Naive thymus-derived CD4-positive, alpha-beta T cell (primary cell): ENCODE measurements around the gene TYW3. TPM values are rescaled to one million over a fixed set of nuclear protein-coding genes. Genes with fewer than 3 reads are reported as not detected.

ENCODE experiments used
- ATAC-seq: fragments of 150-1000 bp; cut with Tn5 transposase; 2 replicates; pipeline ENCODE4 v1.10.0; 2021; ENCODE audit warnings: mild to moderate bottlenecking, moderate library complexity
- CTCF ChIA-PET: fragments of 350-600 bp; sonication (Branson Sonifier 250); formaldehyde crosslinking; loops from one replicate; lab custom pipeline; 2021; ENCODE audit warnings: antibody characterized with exemption; lab: Charles Lee
- POLR2A ChIA-PET: fragments of 350-600 bp; sonication (Branson Sonifier 250); formaldehyde crosslinking; loops from one replicate; lab custom pipeline; 2021; ENCODE audit warnings: antibody characterized with exemption, inconsistent platforms; lab: Charles Lee
- DNase-seq, 9 donors: peaks; one replicate each; pipeline versions ENCODE4 v3.0.0 to v3.0.0-alpha.2; 2020 to 2022; ENCODE audit warnings: mixed read lengths in 1 of 9
- H3K27ac ChIP-seq: one replicate; pipeline ENCODE4 v1.7.0; 2013; ENCODE audit warnings: mild to moderate bottlenecking, low read depth, low read length, moderate library complexity
- H3K27me3 ChIP-seq, 2 donors: one replicate each; pipeline ENCODE4 v1.7.0; 2013; ENCODE audit warnings: low read length in 2 of 2, mild to moderate bottlenecking in 2 of 2, moderate library complexity in 2 of 2; ENCODE audit not compliant: control insufficient read depth in 2 of 2, insufficient read depth in 2 of 2
- H3K36me3 ChIP-seq, 3 experiments: 1 replicate in 2 of 3; 2 replicates in 1 of 3; pipeline ENCODE4 v1.7.0; 2013; ENCODE audit warnings: low read length in 3 of 3, mild to moderate bottlenecking in 3 of 3, moderate library complexity in 1 of 3; ENCODE audit not compliant: insufficient read depth in 3 of 3, control insufficient read depth in 2 of 3
- H3K4me1 ChIP-seq, 2 donors: one replicate each; pipeline ENCODE4 v1.7.0; 2013; ENCODE audit warnings: low read length in 2 of 2, mild to moderate bottlenecking in 2 of 2, moderate library complexity in 1 of 2; ENCODE audit not compliant: control insufficient read depth in 2 of 2, insufficient read depth in 2 of 2
- H3K4me3 ChIP-seq: 2 replicates; pipeline ENCODE4 v1.7.0; 2013; ENCODE audit warnings: mild to moderate bottlenecking, low read length
- H3K9me3 ChIP-seq, 3 experiments: 1 replicate in 2 of 3; 2 replicates in 1 of 3; pipeline ENCODE4 v1.7.0; 2013; ENCODE audit warnings: low read length in 3 of 3; ENCODE audit not compliant: control insufficient read depth in 2 of 3
- H3K27ac Mint-ChIP-seq, 9 donors: one replicate each; pipeline ENCODE4 v1.8.0; 2020 to 2022; ENCODE audit warnings: mixed read lengths in 9 of 9, mild to moderate bottlenecking in 8 of 9, moderate library complexity in 5 of 9, inconsistent platforms in 2 of 9
- H3K27me3 Mint-ChIP-seq, 5 donors: one replicate each; pipeline ENCODE4 v1.8.0; 2021 to 2022; ENCODE audit warnings: mixed read lengths in 5 of 5, mild to moderate bottlenecking in 1 of 5
- H3K36me3 Mint-ChIP-seq, 5 donors: one replicate each; pipeline ENCODE4 v1.8.0; 2020 to 2022; ENCODE audit warnings: mixed read lengths in 5 of 5, mild to moderate bottlenecking in 3 of 5, inconsistent platforms in 1 of 5
- H3K4me1 Mint-ChIP-seq, 7 donors: one replicate each; pipeline ENCODE4 v1.8.0; 2020 to 2022; ENCODE audit warnings: mixed read lengths in 7 of 7, mild to moderate bottlenecking in 3 of 7, inconsistent platforms in 1 of 7
- H3K4me3 Mint-ChIP-seq, 10 donors: one replicate each; pipeline ENCODE4 v1.8.0; 2020 to 2022; ENCODE audit warnings: mild to moderate bottlenecking in 10 of 10, mixed read lengths in 10 of 10, moderate library complexity in 6 of 10, inconsistent platforms in 2 of 10
- H3K9me3 Mint-ChIP-seq, 11 donors: one replicate each; pipeline ENCODE4 v1.8.0; 2020 to 2022; ENCODE audit warnings: mixed read lengths in 11 of 11, mild to moderate bottlenecking in 4 of 11, inconsistent platforms in 1 of 11, moderate library complexity in 1 of 11
- intact Hi-C, 2 donors: fragments of 100-400 bp; cut with micrococcal nuclease; formaldehyde crosslinking; loops; one replicate each; pipeline ENCODE4 v1.15.1; 2023
- polyA plus RNA-seq, 2 donors: library from polyadenylated mRNA; unstranded; fragments of 300-500 nt; fragmentation: Illumina TruSeq; gene quantifications; one replicate each; pipeline ENCODE4 v1.2.3, GENCODE V29; 2021
- total RNA-seq, 6 experiments: library from RNA in 5 of 6; stranded (reverse) in 5 of 6; gene quantifications; 1 replicate in 5 of 6; 2 replicates in 1 of 6; pipeline ENCODE4 v1.2.3 and lab custom pipeline; 2021 to 2026

The TYW3 gene
- total and polyA plus RNA-seq, 7 experiments from 2014 or later: 9.2 to 24.7 (median 17.4) TPM

DNA sequence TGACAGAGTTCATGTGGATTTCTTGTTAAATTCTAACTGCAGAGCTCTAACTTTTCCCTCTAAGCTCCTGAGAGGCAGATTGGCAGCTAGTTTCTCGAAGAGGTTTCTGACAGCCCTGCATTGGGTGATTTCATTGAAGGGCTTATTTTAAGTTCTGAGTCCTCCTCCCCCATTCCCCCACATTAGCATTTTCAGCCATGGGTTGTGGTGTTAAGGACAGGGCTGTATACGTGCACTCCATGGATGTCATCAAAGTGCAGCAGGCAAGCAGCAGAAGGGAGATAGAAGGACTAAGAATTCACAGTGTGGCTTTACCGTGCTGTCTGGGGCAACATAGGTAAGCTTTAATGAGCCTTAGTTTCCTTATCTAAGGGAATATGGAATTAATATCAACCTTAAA lies 19.1 kb upstream of the TYW3 start:
- DNase-seq (no peak), ATAC-seq (no peak)
- intact Hi-C loops: no loop called here
- peaks cover 5 to 32% (median 17%) of the 10 kb centered on the region in 5 donors for H3K36me3 Mint-ChIP-seq
- ChIA-PET CTCF (interaction anchor here (1.0 kb wide), 1 partner anchor 24 kb away, joined by 3 read pairs; no protein-coding TSS in a partner anchor), POLR2A (no interaction called here)
- no peaks in the 10 kb centered on the region for H3K4me1 ChIP-seq
- H3K9me3 Mint-ChIP-seq: no peaks in the 10 kb centered on the region
- no peaks in the 10 kb centered on the region for H3K27me3 ChIP-seq
- no peak overlapping the region for H3K27ac Mint-ChIP-seq
- no peaks in the 10 kb centered on the region for H3K9me3 ChIP-seq
- no peak overlapping the region for H3K27ac ChIP-seq
- no peak overlapping the region for H3K4me3 Mint-ChIP-seq
- peaks cover 0 to 8% (median 0%) of the 10 kb centered on the region in 7 donors for H3K4me1 Mint-ChIP-seq
- H3K4me3 ChIP-seq: no peak overlapping the region
- H3K36me3 ChIP-seq: peaks cover 0 to 65% (median under 1%) of the 10 kb centered on the region in 3 experiments
- H3K27me3 Mint-ChIP-seq: no peaks in the 10 kb centered on the region

DNA sequence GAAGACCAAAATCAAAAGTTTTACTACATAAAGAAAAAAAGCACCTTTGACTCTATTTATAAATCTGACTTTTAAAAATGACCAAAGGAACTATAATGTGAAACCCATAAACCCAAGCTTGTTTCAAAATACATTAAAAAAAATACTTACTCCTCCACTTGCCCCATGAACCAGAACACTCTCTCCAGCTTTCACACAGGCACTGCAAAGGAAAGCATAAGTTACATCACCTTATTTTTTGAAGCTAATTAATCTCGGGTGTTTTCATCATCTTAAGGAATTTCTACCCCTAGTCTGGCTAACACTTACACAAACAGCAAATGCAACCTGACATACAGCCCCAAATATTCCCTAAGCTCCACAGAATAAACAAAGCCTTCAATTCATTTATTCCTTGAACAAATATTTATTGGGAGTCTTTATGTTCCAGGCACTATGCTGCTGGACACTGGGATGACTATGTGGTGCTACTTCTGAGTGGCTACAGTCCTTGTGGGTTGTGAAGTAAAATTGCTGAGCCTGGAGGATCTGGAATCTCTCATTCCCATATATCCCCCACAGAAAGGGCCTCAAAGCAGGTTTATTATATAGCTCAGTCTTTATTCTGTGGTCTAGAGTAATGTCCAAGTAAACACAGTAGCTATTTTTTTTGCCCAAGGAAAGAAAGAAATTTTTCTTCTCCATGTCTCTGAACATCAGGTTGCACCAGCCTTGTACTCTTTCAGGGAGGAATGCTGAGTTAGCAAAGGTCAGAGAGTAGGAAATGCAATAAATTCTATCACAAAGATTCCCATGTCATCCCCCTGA lies 18.3 kb upstream of the TYW3 start:
- Histone ChIP-seq H3K9me3 (no peaks in the 10 kb centered on the region), H3K4me1 (no peaks in the 10 kb centered on the region), H3K4me3 (no peak overlapping the region), H3K27ac (no peak overlapping the region), H3K36me3 (peaks cover 0 to 65% (median 4%) of the 10 kb centered on the region in 3 experiments), H3K27me3 (no peaks in the 10 kb centered on the region)
- ChIA-PET POLR2A (no interaction called here), CTCF (no interaction called here)
- Mint-ChIP-seq H3K27me3 (no peaks in the 10 kb centered on the region), H3K27ac (no peak overlapping the region), H3K4me1 (peaks cover 0 to 8% (median 0%) of the 10 kb centered on the region in 7 donors), H3K4me3 (no peak overlapping the region), H3K9me3 (no peaks in the 10 kb centered on the region), H3K36me3 (peaks cover 2 to 26% (median 15%) of the 10 kb centered on the region in 5 donors)
- ATAC-seq (no peak), DNase-seq (no peak)
- intact Hi-C loops: no loop called here

GRCh38 chr1:74715236-74715502 lies 17.8 kb upstream of the TYW3 start:
- no peak overlapping the region for H3K4me3 Mint-ChIP-seq
- Histone ChIP-seq H3K4me1 (no peaks in the 10 kb centered on the region), H3K9me3 (no peaks in the 10 kb centered on the region), H3K36me3 (peaks cover 4 to 65% (median 5%) of the 10 kb centered on the region in 3 experiments), H3K27me3 (no peaks in the 10 kb centered on the region), H3K4me3 (no peak overlapping the region), H3K27ac (no peak overlapping the region)
- peaks cover 2 to 27% (median 15%) of the 10 kb centered on the region in 5 donors for H3K36me3 Mint-ChIP-seq
- DNase-seq (no peak), ATAC-seq (no peak)
- no peaks in the 10 kb centered on the region for H3K9me3 Mint-ChIP-seq
- POLR2A ChIA-PET: no interaction called here
- CTCF ChIA-PET: no interaction called here
- peaks cover 0 to 8% (median 0%) of the 10 kb centered on the region in 7 donors for H3K4me1 Mint-ChIP-seq
- H3K27me3 Mint-ChIP-seq: no peaks in the 10 kb centered on the region
- H3K27ac Mint-ChIP-seq: peak overlapping the region in 1 of 9 donors; percentile 51
- intact Hi-C loops: no loop called here

DNA sequence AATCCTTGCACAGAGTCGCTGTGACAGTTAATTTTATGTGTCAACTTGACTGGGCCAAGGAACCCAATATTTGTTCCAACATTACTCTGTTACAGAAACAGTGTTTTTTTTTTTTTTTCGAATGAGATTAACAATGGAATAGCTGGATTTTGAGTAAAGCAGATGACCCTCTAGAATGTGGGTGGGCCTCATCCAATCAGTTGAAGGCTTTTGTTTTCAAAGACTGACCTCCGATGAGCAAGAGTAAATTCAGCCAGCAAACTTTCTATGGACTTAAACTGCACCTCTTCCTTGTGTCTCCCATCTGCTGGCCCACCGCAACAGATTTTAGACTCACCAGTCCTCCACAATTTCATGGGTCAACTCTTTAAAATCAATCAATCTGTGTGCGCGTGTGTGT lies 17.1 kb upstream of the TYW3 start:
- H3K4me1 ChIP-seq: no peaks in the 10 kb centered on the region
- no peaks in the 10 kb centered on the region for H3K27me3 ChIP-seq
- no peak overlapping the region for H3K27ac Mint-ChIP-seq
- no peaks in the 10 kb centered on the region for H3K9me3 Mint-ChIP-seq
- no peaks in the 10 kb centered on the region for H3K27me3 Mint-ChIP-seq
- no peak overlapping the region for H3K4me3 ChIP-seq
- H3K9me3 ChIP-seq: no peaks in the 10 kb centered on the region
- ChIA-PET POLR2A (no interaction called here), CTCF (no interaction called here)
- intact Hi-C loops: no loop called here
- H3K36me3 Mint-ChIP-seq: peaks cover 2 to 27% (median 16%) of the 10 kb centered on the region in 5 donors
- H3K4me3 Mint-ChIP-seq: no peak overlapping the region
- DNase-seq (no peak), ATAC-seq (no peak)
- H3K27ac ChIP-seq: no peak overlapping the region
- H3K36me3 ChIP-seq: peaks cover 5 to 66% (median 9%) of the 10 kb centered on the region in 3 experiments
- H3K4me1 Mint-ChIP-seq: peaks cover 0 to 7% (median 0%) of the 10 kb centered on the region in 7 donors

DNA sequence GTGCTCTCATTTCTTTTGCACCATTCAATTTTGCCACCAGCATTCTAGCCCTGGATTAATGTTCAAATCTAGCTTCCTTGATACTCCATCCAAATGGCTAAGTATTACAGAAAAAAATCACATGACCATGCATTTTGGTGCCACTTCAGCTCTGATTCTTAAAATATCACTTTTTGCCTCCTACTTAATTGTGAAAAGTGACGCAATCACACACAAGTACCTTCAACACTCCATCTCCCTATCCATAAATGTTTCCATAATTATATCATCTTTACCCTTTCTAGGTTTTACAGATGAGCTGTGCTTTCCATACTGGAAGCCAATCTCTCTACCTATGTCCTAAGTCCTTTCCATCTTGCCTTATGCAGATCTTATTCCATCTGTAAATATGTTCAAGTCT lies 16.1 kb upstream of the TYW3 start:
- ChIA-PET CTCF (no interaction called here), POLR2A (no interaction called here)
- Histone ChIP-seq H3K9me3 (no peaks in the 10 kb centered on the region), H3K27ac (no peak overlapping the region), H3K36me3 (peaks cover 5 to 69% (median 9%) of the 10 kb centered on the region in 3 experiments), H3K27me3 (no peaks in the 10 kb centered on the region), H3K4me3 (no peak overlapping the region), H3K4me1 (no peaks in the 10 kb centered on the region)
- intact Hi-C loops: no loop called here
- DNase-seq: no peak
- Mint-ChIP-seq H3K36me3 (peaks cover 6 to 30% (median 18%) of the 10 kb centered on the region in 5 donors), H3K9me3 (no peaks in the 10 kb centered on the region), H3K4me3 (no peak overlapping the region), H3K27me3 (no peaks in the 10 kb centered on the region), H3K4me1 (peaks cover 0 to 8% (median 0%) of the 10 kb centered on the region in 7 donors), H3K27ac (no peak overlapping the region)
- no peak for ATAC-seq

- H3K4me3 ChIP-seq: no peak overlapping the region
- no peaks in the 10 kb centered on the region for H3K27me3 ChIP-seq
- no peaks in the 10 kb centered on the region for H3K4me1 ChIP-seq
- Mint-ChIP-seq H3K4me1 (peaks cover 0 to 8% (median 0%) of the 10 kb centered on the region in 7 donors), H3K27ac (no peak overlapping the region), H3K36me3 (peaks cover 8 to 31% (median 21%) of the 10 kb centered on the region in 5 donors), H3K4me3 (no peak overlapping the region), H3K9me3 (no peaks in the 10 kb centered on the region), H3K27me3 (no peaks in the 10 kb centered on the region)
- H3K36me3 ChIP-seq: peaks cover 8 to 74% (median 9%) of the 10 kb centered on the region in 3 experiments
- DNase-seq (no peak), ATAC-seq (no peak)
- no peaks in the 10 kb centered on the region for H3K9me3 ChIP-seq
- no peak overlapping the region for H3K27ac ChIP-seq
- ChIA-PET CTCF (no interaction called here), POLR2A (no interaction called here)
- intact Hi-C loops: no loop called here
These were observed 15.3 kb upstream of the TYW3 start for GRCh38 chr1:74717626-74718025.

DNA sequence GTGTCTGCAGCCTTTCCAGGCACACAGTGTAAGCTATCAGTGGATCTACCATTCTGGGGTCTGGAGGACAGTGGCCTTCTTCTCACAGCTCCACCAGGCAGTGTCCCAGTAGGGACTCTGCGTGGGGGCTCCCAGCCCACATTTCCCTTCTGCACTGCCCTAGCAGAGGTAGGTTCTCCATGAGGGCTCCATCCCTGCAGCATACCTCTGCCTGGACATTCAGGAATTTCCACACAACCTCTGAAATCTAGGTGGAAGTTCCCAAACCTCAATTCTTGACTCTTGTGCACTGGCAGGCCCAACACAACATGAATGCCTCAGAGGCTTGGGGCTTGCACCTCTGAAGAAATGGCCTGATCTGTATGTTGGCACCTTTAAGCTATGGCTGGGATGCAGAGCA lies 6.9 kb upstream of the TYW3 start:
- H3K36me3 ChIP-seq: peaks cover 0 to 18% (median 4%) of the 10 kb centered on the region in 3 experiments
- H3K27me3 Mint-ChIP-seq: no peaks in the 10 kb centered on the region
- no peak overlapping the region for H3K27ac ChIP-seq
- H3K9me3 ChIP-seq: peaks cover 0 to 6% (median 0%) of the 10 kb centered on the region in 3 experiments
- peaks cover 1 to 36% (median 26%) of the 10 kb centered on the region in 7 donors for H3K4me1 Mint-ChIP-seq
- H3K27me3 ChIP-seq: no peaks in the 10 kb centered on the region
- ATAC-seq (no peak), DNase-seq (no peak)
- peaks cover 29 to 75% (median 53%) of the 10 kb centered on the region in 5 donors for H3K36me3 Mint-ChIP-seq
- no peak overlapping the region for H3K27ac Mint-ChIP-seq
- no peak overlapping the region for H3K4me3 ChIP-seq
- POLR2A ChIA-PET: no interaction called here
- CTCF ChIA-PET: no interaction called here
- H3K4me3 Mint-ChIP-seq: no peak overlapping the region
- H3K9me3 Mint-ChIP-seq: peaks cover 0 to 16% (median 6%) of the 10 kb centered on the region in 11 donors
- H3K4me1 ChIP-seq: peaks cover 0 to 3% of the 10 kb centered on the region in 2 donors
- intact Hi-C loops: no loop called here
